Activated naive CD8-positive, alpha-beta T cell treated with anti-CD3 and anti-CD28 coated beads, Interleukin-2, amount 10 ng/mL, durations not matched to agents 7 days and 5 days (primary cell): Measurements from ENCODE around the gene ACTR1B. TPM values are rescaled to one million over a fixed set of nuclear protein-coding genes. Genes with fewer than 3 reads are reported as not detected.
A peak's percentile ranks its signal among the peaks of the same experiment; 100 is the strongest.
"Not testable (repeated sequence)": the region's sequence is repeated elsewhere in the genome, so short reads cannot be mapped to it uniquely, and the experiment has no call there.

Source experiments
- ATAC-seq: fragments of 150-1000 bp; cut with Tn5 transposase; one replicate; pipeline ENCODE4 v1.10.0; 2021; ENCODE audit warnings: low read depth, moderate library complexity
- POLR2A ChIA-PET: fragments of 350-600 bp; sonication (Branson Sonifier 250); formaldehyde crosslinking; loops from one replicate; lab custom pipeline; 2021; ENCODE audit warnings: antibody characterized with exemption; lab: Charles Lee
- DNase-seq: peaks from one replicate; pipeline ENCODE4 v3.0.0; 2021
- H3K27ac Mint-ChIP-seq: one replicate; pipeline ENCODE4 v1.8.0; 2022; ENCODE audit warnings: mild to moderate bottlenecking, mixed read lengths
- H3K27me3 Mint-ChIP-seq: one replicate; pipeline ENCODE4 v1.8.0; 2022; ENCODE audit warnings: mild to moderate bottlenecking, moderate library complexity, mixed read lengths
- H3K36me3 Mint-ChIP-seq: one replicate; pipeline ENCODE4 v1.8.0; 2021; ENCODE audit warnings: mild to moderate bottlenecking, mixed read lengths
- H3K4me1 Mint-ChIP-seq: one replicate; pipeline ENCODE4 v1.8.0; 2021; ENCODE audit warnings: mixed read lengths
- H3K4me3 Mint-ChIP-seq: one replicate; pipeline ENCODE4 v1.8.0; 2022; ENCODE audit warnings: mild to moderate bottlenecking, moderate library complexity, mixed read lengths
- H3K9me3 Mint-ChIP-seq: one replicate; pipeline ENCODE4 v1.8.0; 2021; ENCODE audit warnings: mixed read lengths
- total RNA-seq, 2 experiments: library from RNA; stranded (reverse); gene quantifications; one replicate each; pipeline ENCODE4 v1.2.3, GENCODE V29; 2021

The ACTR1B gene
- total RNA-seq: 10 to 100 TPM; 96.2 to 98.7 TPM

DNA sequence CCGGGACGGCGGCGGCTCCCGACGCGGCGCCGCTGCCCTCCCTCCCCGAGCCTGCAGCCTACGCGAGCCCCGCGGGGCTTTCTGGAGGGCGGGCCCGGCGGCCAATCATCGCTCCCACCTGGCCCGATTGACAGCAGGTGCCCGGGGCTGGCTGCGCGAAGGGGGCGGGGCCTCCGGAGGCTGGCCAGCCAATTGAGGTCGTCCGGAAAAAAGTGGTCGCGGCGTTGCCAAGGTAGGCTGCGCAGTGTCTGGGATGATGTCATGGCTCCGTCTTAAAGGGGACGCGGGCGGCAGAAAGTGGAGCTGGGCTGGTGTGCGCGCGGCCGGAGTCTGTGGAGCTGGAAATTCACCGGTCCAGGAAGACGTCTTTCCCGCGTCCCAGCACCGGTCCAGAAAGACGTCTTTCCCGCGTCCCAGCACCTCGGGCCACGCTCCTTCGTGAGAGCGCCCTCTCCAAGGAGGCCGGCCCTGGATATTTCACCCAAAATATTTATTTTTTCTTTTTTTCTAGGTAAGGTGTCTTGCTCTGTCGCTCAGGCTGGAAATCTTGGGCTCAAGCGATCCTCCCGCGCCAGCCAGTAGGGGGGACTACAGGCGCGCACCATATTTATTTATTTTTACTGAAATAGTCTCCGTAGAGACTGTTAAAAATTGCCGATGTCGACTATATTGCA lies at the start of gene ACTR1B:
Gene ACTR1B, minus strand, starts transcription at position 83 of the 674 bp plus-strand sequence. CDS start 154 bp downstream, outside the sequence.
- peaks cover 14% of the 10 kb centered on the region for H3K4me1 Mint-ChIP-seq
- peak within 1 kb of the TSS; percentile 94 for H3K4me3 Mint-ChIP-seq
- POLR2A ChIA-PET: interaction anchor here (0.5 to 7.1 kb wide), 8 partner anchors 9 to 1106 kb away, joined by 3 to 184 read pairs (median 16); partner anchors contain the start of genes COX5B and ZAP70
- no peaks in the 10 kb centered on the region for H3K27me3 Mint-ChIP-seq
- H3K36me3 Mint-ChIP-seq: peaks cover 7% of the 10 kb centered on the region
- DNase-seq (peak; percentile 98), ATAC-seq (peak; percentile 88)
- no peaks in the 10 kb centered on the region for H3K9me3 Mint-ChIP-seq
- H3K27ac Mint-ChIP-seq: peak within 1 kb of the TSS; percentile 94

DNA sequence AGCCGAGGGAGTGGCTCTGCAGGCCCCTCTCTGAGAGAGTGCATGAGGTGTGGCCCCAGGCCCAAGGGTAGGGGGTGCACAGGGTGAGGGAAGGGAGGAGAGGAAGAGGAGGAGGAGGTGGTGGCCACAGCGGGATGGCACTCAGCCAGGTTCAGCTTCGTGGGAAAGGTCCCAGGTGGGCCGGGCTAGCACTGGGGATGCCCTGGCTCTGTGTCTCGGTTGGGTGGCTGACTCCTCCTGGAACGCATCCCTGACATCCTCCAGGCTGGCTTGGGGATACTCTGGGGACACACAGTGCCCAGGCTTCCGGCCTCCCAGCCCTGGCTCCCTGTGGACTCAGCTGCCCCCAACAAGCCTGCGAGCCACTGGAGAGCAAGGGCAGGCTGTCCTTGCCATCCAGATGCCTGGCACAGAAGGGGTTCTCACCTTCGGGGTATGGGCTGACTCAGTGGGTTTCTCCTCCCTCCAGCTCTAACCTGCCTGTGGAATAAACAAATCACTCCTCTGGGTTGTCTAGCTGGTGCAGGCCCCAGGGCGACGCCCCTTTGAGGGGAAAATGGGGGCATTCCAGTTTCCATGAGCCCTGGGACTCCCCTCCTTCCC lies 49.0 kb upstream of the ACTR1B start:
- peak; percentile 6 for ATAC-seq
- peak; percentile 44 for DNase-seq
- Mint-ChIP-seq H3K36me3 (peaks cover 31% of the 10 kb centered on the region), H3K27ac (peak overlapping the region; percentile 100), H3K4me3 (peak overlapping the region; percentile 98), H3K4me1 (peaks cover 54% of the 10 kb centered on the region), H3K9me3 (no peaks in the 10 kb centered on the region), H3K27me3 (peaks cover 2% of the 10 kb centered on the region)
- POLR2A ChIA-PET: interaction anchor here (0.6 to 5.0 kb wide), 10 partner anchors 9 to 1428 kb away, joined by 3 to 60 read pairs (median 6); partner anchors contain the start of genes ACTR1B, ANKRD36B and COX5B

DNA sequence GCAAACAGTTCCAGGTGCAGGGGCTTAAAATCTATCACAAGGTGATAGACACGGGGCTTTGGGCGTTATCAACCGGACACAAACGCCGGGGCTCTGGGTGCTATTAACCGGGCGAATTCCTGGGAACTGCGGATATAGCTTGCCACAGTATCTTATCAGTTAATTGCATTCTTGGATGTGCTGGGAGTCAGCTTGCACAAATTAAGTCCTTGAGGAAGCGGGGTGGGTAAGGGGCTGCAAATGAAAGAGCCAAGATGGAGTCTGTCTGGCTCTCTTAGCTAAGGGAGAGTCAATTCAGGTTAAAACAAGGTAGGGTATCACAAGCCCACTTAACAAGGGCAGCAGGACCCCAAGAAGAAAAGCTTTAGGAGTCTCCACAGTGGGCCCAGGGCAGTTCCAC lies 48.3 kb upstream of the ACTR1B start:
- DNase-seq, H3K9me3 Mint-ChIP-seq, ATAC-seq, H3K27me3 Mint-ChIP-seq: not testable (repeated sequence)
- H3K36me3 Mint-ChIP-seq: peaks cover 27% of the 10 kb centered on the region
- peak overlapping the region; percentile 98 for H3K4me3 Mint-ChIP-seq
- H3K4me1 Mint-ChIP-seq: peaks cover 48% of the 10 kb centered on the region
- POLR2A ChIA-PET: interaction anchor here (0.8 to 5.0 kb wide), 4 partner anchors 23 to 122 kb away, joined by 3 to 60 read pairs (median 18); partner anchors contain the start of genes ACTR1B and ANKRD36B
- H3K27ac Mint-ChIP-seq: peak overlapping the region; percentile 84

DNA sequence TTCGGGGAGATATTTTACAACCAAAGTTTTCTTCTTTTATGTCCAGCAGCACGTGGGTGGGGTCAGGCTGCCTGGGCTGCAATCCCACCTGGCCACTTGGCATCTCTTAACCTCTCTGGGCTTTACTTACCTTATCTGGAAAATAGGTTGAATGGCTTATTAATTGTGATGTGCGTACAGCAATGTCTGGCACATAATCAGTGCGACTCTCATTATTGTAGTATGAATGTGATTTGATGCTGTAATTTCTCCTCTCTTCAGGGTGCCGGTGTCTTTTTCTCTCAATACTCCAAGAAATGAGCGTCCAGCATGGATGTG lies 47.5 kb upstream of the ACTR1B start:
- H3K27me3 Mint-ChIP-seq: peaks cover 4% of the 10 kb centered on the region
- H3K4me1 Mint-ChIP-seq: peaks cover 42% of the 10 kb centered on the region
- H3K9me3 Mint-ChIP-seq: no peaks in the 10 kb centered on the region
- ATAC-seq (no peak), DNase-seq (no peak)
- peaks cover 21% of the 10 kb centered on the region for H3K36me3 Mint-ChIP-seq
- peak overlapping the region; percentile 27 for H3K27ac Mint-ChIP-seq
- no peak overlapping the region for H3K4me3 Mint-ChIP-seq
- POLR2A ChIA-PET: interaction anchor here (0.7 kb wide), 1 partner anchor 35 kb away, joined by 5 read pairs; no protein-coding TSS in a partner anchor

- H3K4me1 Mint-ChIP-seq: peaks cover 31% of the 10 kb centered on the region
- H3K4me3 Mint-ChIP-seq: no peak overlapping the region
- DNase-seq: peak; percentile 22
- H3K27me3 Mint-ChIP-seq: peaks cover 9% of the 10 kb centered on the region
- POLR2A ChIA-PET: interaction anchor here (1.0 to 1.4 kb wide), 2 partner anchors 10 to 34 kb away, joined by 3 to 5 read pairs; no protein-coding TSS in a partner anchor
- no peak for ATAC-seq
- H3K9me3 Mint-ChIP-seq: no peaks in the 10 kb centered on the region
- H3K27ac Mint-ChIP-seq: no peak overlapping the region
- H3K36me3 Mint-ChIP-seq: peaks cover 6% of the 10 kb centered on the region
Observed at GRCh38 chr2:97708608-97709007, 44.8 kb upstream of the ACTR1B start.

GRCh38 chr2:97708048-97708380 lies 44.2 kb upstream of the ACTR1B start:
- ATAC-seq: no peak
- POLR2A ChIA-PET: interaction anchor here (1.3 to 1.4 kb wide), 2 partner anchors 35 to 118 kb away, joined by 3 read pairs; no protein-coding TSS in a partner anchor

DNA sequence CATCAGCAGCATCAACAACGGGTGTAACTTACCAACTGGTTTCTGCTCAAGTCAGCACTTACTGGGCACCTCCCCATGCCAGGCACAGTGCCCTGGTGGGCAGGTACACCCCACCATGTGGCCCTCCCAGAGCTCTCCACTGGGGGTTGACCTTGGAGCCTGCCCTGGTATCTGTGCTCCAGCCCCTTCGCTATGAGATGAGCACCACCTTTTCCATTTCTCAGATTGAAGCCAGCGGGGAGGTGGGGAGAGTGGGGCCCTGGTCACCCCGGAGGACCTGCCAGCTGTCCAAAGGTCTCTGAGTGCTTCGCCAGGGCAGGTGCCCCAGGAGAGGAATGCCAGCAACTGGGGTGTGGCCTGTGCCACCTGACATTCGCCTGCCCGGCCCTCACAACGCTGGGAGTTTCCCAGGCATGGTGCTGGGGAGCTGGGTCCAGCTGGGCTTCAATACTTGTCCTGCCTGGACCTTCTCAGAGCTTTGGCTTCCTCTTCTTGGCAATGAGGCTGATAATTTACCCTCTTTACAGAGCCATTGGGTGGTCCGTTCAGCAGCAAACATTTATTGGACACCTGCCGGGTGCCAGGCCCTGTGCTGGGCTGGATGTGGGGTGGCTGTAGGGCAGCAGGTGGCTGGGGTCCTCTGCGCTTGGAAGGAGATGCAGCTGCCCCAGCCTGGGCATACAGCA lies 43.7 kb upstream of the ACTR1B start:
- ATAC-seq: no peak
- H3K4me3 Mint-ChIP-seq: no peak overlapping the region
- peak; percentile 29 for DNase-seq
- peaks cover 9% of the 10 kb centered on the region for H3K27me3 Mint-ChIP-seq
- H3K27ac Mint-ChIP-seq: no peak overlapping the region
- H3K36me3 Mint-ChIP-seq: peaks cover 2% of the 10 kb centered on the region
- POLR2A ChIA-PET: interaction anchor here (1.3 to 1.4 kb wide), 2 partner anchors 36 to 117 kb away, joined by 3 read pairs; no protein-coding TSS in a partner anchor
- H3K4me1 Mint-ChIP-seq: peaks cover 27% of the 10 kb centered on the region
- H3K9me3 Mint-ChIP-seq: no peaks in the 10 kb centered on the region

More at GRCh38 chr2:97708048-97708380, 44.2 kb upstream of the ACTR1B start:
- Mint-ChIP-seq H3K9me3 (no peaks in the 10 kb centered on the region), H3K4me1 (peaks cover 27% of the 10 kb centered on the region), H3K36me3 (peaks cover 2% of the 10 kb centered on the region), H3K27ac (no peak overlapping the region), H3K4me3 (no peak overlapping the region), H3K27me3 (peaks cover 9% of the 10 kb centered on the region)
- DNase-seq: no peak

GRCh38 chr2:97706708-97707345 lies 43.0 kb upstream of the ACTR1B start:
- DNase-seq (peak; percentile 10), ATAC-seq (no peak)
- H3K27ac Mint-ChIP-seq: no peak overlapping the region
- H3K27me3 Mint-ChIP-seq: peaks cover 9% of the 10 kb centered on the region
- POLR2A ChIA-PET: interaction anchor here (1.3 kb wide), 1 partner anchor 116 kb away, joined by 3 read pairs; no protein-coding TSS in a partner anchor
- no peaks in the 10 kb centered on the region for H3K9me3 Mint-ChIP-seq
- peaks cover 20% of the 10 kb centered on the region for H3K4me1 Mint-ChIP-seq
- H3K36me3 Mint-ChIP-seq: peaks cover 2% of the 10 kb centered on the region
- H3K4me3 Mint-ChIP-seq: no peak overlapping the region

DNA sequence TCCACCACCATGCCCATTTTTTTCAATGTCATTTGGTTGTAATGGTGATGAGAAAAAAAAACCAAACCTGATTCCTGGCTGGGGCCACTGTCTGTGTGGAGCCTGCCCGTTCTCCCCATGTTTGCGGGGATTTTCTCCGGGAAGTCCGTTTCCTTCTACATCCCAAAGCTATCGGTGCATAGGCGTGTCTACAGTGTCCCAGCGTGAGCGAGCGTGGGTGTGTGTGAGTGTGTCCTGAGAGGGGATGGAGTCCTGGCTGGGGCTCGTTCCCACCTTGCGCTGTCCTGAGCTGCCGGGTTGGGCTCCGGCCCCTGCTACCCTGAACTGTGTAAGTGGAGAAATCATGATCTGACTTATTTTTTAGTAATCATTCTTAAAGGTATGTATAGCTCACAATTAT lies 42.3 kb upstream of the ACTR1B start:
- POLR2A ChIA-PET: no interaction called here
- peak; percentile 8 for DNase-seq
- no peaks in the 10 kb centered on the region for H3K9me3 Mint-ChIP-seq
- ATAC-seq: no peak
- no peak overlapping the region for H3K27ac Mint-ChIP-seq
- H3K4me3 Mint-ChIP-seq: no peak overlapping the region
- peaks cover 9% of the 10 kb centered on the region for H3K27me3 Mint-ChIP-seq
- H3K36me3 Mint-ChIP-seq: peaks cover 2% of the 10 kb centered on the region
- H3K4me1 Mint-ChIP-seq: peaks cover 15% of the 10 kb centered on the region

DNA sequence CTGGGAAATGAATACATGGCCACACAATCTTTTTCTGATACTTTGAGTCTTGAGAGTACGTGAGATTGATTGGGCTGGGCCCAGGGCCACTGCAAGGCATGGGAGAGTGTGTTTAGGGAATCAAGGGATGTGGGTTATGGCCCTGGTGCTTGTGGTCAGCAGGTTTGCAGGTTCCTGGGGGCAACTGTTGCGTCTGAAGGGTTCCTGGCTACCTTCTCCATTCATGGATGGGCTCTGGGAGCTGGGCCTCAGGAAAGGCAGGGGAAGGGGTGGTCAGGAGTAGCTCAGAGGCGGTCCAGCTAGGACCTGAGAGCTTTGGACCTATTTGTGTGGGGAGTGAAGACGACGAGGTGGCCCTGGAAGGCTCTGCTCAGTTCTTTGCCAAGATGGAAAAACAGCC lies 41.1 kb upstream of the ACTR1B start:
- Mint-ChIP-seq H3K9me3 (no peaks in the 10 kb centered on the region), H3K27ac (no peak overlapping the region)
- POLR2A ChIA-PET: no interaction called here

GRCh38 chr2:97703741-97704140 lies 39.9 kb upstream of the ACTR1B start:
- peaks cover 9% of the 10 kb centered on the region for H3K4me1 Mint-ChIP-seq

More for the DNA sequence above, 41.1 kb upstream of the ACTR1B start:
- Mint-ChIP-seq H3K4me1 (peaks cover 10% of the 10 kb centered on the region), H3K27me3 (peaks cover 9% of the 10 kb centered on the region), H3K36me3 (peaks cover under 1% of the 10 kb centered on the region), H3K4me3 (no peak overlapping the region)
- peak; percentile 4 for DNase-seq
- no peak for ATAC-seq

GRCh38 chr2:97702731-97703470 lies 39.1 kb upstream of the ACTR1B start:
- Mint-ChIP-seq H3K4me1 (peaks cover 9% of the 10 kb centered on the region), H3K4me3 (no peak overlapping the region), H3K9me3 (no peaks in the 10 kb centered on the region), H3K27ac (no peak overlapping the region), H3K27me3 (peaks cover 17% of the 10 kb centered on the region), H3K36me3 (no peaks in the 10 kb centered on the region)
- POLR2A ChIA-PET: no interaction called here
- ATAC-seq (no peak), DNase-seq (peak; percentile 10)

More at GRCh38 chr2:97703741-97704140, 39.9 kb upstream of the ACTR1B start:
- Mint-ChIP-seq H3K27ac (no peak overlapping the region), H3K36me3 (no peaks in the 10 kb centered on the region), H3K4me3 (no peak overlapping the region), H3K9me3 (no peaks in the 10 kb centered on the region), H3K27me3 (peaks cover 14% of the 10 kb centered on the region)
- POLR2A ChIA-PET: no interaction called here
- ATAC-seq (no peak), DNase-seq (no peak)
